ENCODE results near the gene CACNA1H.
A peak's percentile ranks its signal among the peaks of the same experiment; 100 is the strongest.
"Not testable (repeated sequence)": the region's sequence is repeated elsewhere in the genome, so short reads cannot be mapped to it uniquely, and the experiment has no call there.

CACNA1H gene

DNA sequence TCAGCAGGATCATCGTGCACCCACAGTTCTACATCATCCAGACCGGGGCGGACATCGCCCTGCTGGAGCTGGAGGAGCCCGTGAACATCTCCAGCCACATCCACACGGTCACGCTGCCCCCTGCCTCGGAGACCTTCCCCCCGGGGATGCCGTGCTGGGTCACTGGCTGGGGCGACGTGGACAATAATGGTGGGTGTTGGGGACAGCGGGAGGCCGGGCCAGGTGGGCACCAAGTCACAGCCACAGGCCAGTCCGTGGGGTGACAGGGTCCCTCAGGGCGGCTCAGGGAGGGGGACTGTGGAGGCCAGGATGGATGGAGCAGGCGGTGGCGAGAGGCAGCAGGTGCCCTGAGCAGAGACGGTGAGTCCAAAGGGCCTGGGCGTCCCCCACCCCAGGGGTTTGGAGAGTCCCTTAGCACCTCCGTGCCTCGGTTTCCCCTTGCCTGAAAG, 104.0 kb downstream of the CACNA1H start:
- Mint-ChIP-seq H3K4me3 (no peak overlapping the region), H3K9me3 (no peaks in the 10 kb centered on the region), H3K27ac (no peak overlapping the region), H3K4me1 (peaks cover 12% of the 10 kb centered on the region), H3K27me3 (peaks cover 39% of the 10 kb centered on the region)
- no peak for DNase-seq
- ATAC-seq: no peak

DNA sequence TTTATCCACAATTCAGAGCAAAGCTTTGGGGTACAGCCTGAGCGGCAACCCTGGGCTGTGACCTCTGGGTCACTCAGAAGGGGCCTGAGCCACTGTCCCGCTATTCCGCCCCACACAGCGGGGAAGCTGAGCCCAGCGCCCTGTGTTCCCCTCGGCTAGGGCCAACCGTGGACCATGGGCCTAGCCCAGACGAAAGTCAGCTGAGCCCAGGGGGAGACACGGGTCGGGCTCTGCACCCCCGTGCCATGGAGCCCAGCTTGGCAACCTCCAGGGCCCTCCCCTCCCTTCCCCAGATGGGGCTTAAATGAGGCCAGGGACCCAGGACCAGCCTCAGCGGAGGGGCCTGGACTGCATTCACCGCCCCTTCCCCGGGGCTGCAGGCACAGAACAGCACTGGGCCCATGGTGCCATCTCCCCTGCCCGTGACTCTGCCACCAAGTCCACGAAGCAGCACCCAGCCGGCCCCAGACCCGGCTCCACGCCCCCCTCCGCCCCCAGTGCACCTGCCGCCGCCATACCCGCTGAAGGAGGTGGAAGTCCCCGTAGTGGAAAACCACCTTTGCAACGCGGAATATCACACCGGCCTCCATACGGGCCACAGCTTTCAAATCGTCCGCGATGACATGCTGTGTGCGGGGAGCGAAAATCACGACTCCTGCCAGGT, 104.8 kb downstream of the CACNA1H start:
- Mint-ChIP-seq H3K4me1 (peaks cover 12% of the 10 kb centered on the region), H3K9me3 (no peaks in the 10 kb centered on the region), H3K27me3 (peaks cover 47% of the 10 kb centered on the region), H3K27ac (no peak overlapping the region), H3K4me3 (no peak overlapping the region)
- ATAC-seq (no peak), DNase-seq (no peak)

DNA sequence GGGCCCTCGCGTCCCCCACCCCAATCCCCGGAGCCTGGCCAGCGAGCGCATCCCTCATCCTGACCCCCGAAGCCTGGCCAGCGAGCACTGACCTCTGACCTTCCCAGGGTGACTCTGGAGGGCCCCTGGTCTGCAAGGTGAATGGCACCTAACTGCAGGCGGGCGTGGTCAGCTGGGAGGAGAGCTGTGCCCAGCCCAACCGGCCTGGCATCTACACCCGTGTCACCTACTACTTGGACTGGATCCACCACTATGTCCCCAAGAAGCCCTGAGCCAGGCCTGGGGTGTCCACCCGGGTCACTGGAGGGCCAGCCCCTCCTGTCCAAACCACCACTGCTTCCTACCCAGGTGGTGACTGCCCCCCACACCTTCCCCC, 105.3 kb downstream of the CACNA1H start:
- Mint-ChIP-seq H3K4me3 (peak overlapping the region in 1 of 2 donors; percentile 31), H3K4me1 (peaks cover 12% of the 10 kb centered on the region), H3K27ac (no peak overlapping the region), H3K9me3 (no peaks in the 10 kb centered on the region), H3K27me3 (peaks cover 49% of the 10 kb centered on the region)
- DNase-seq (no peak), ATAC-seq (peak; percentile 26)

GRCh38 chr16:1258906-1259759, 106.2 kb downstream of the CACNA1H start:
- H3K27ac Mint-ChIP-seq: no peak overlapping the region
- peak overlapping the region; percentile 23 to 74 for H3K4me3 Mint-ChIP-seq
- ATAC-seq (no peak), DNase-seq (no peak)
- H3K9me3 Mint-ChIP-seq: peaks cover under 1 to 2% of the 10 kb centered on the region in 2 donors
- H3K4me1 Mint-ChIP-seq: peaks cover 12% of the 10 kb centered on the region
- peaks cover 49% of the 10 kb centered on the region for H3K27me3 Mint-ChIP-seq

GRCh38 chr16:1259760-1260068, 106.8 kb downstream of the CACNA1H start:
- Mint-ChIP-seq H3K4me1 (peaks cover 12% of the 10 kb centered on the region), H3K27ac (no peak overlapping the region), H3K9me3 (peaks cover 6 to 8% of the 10 kb centered on the region in 2 donors), H3K27me3 (peaks cover 49% of the 10 kb centered on the region), H3K4me3 (no peak overlapping the region)
- ATAC-seq (no peak), DNase-seq (no peak)

DNA sequence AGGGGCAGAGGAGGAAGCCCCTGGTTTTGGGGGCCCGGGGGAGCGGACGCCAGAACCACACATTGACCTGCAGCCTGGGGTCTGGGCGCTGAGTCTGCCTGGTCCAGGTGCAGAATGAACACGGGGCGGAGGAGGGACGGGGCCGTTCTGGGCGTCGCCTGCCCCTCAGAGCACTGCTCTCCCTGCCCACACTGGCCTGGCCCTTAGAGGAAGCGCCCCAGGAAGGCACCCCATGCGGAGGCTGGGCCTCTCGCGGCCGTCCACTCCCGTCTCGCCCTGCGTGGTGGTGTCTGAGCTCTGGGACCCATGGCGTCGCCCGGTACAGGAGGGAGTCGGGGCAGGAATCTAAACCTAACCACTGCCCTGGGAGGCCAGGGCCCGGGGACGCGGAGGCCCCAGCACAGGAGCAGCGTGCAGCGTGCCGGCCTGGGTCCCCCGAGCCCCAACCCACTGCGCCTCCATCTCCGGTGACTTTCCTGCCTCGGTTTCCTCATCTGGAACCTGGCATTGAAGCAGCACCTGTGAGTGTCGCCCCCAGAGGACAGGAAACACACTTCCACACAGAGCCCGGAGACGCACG, 107.3 kb downstream of the CACNA1H start:
- H3K4me1 Mint-ChIP-seq: peaks cover 12% of the 10 kb centered on the region
- H3K4me3 Mint-ChIP-seq: peak overlapping the region in 1 of 2 donors; percentile 57
- no peak for ATAC-seq
- H3K9me3 Mint-ChIP-seq: peaks cover 9 to 11% of the 10 kb centered on the region in 2 donors
- peaks cover 49% of the 10 kb centered on the region for H3K27me3 Mint-ChIP-seq
- H3K27ac Mint-ChIP-seq: no peak overlapping the region
- DNase-seq: no peak

GRCh38 chr16:1261131-1261892, 108.4 kb downstream of the CACNA1H start:
- Mint-ChIP-seq H3K9me3 (peaks cover 9 to 11% of the 10 kb centered on the region in 2 donors), H3K27me3 (peaks cover 49% of the 10 kb centered on the region), H3K4me1 (peaks cover 12% of the 10 kb centered on the region), H3K27ac (no peak overlapping the region), H3K4me3 (peak overlapping the region in 1 of 2 donors; percentile 57)
- ATAC-seq (no peak), DNase-seq (no peak)

DNA sequence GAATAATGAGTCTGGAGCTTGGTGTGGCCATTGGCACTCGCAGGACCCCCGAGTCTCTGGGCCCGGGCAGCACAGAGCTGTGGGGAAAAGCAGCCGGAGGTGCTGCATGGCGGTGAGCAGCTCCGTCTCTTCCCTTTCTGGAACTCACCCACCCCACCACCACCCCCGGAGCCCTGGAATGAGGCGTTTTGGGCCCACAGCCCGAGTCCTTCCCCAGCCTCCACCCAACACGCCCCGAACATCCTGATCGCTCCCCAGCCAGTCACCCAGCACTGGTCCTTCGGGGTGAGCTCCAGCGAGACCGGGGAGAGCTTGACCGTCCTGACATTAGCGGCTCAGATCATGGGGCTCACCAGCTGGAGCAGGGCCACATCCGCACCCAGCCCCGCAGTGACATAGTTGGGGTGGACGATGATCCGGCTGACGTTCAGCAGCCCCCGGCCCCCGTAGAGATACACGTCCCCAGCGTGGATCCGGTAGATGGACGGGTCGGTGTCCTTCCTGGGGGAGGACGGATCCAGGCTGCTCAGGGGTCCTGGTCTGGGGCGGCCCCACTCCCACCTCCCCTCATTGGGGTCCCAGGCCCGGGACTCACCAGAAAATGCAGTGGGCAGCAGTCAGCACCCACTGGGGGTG, 109.4 kb downstream of the CACNA1H start:
- H3K27ac Mint-ChIP-seq: no peak overlapping the region
- peaks cover 12% of the 10 kb centered on the region for H3K4me1 Mint-ChIP-seq
- no peak overlapping the region for H3K4me3 Mint-ChIP-seq
- no peak for DNase-seq
- no peak for ATAC-seq
- peaks cover 49% of the 10 kb centered on the region for H3K27me3 Mint-ChIP-seq
- H3K9me3 Mint-ChIP-seq: peaks cover 9 to 11% of the 10 kb centered on the region in 2 donors

DNA sequence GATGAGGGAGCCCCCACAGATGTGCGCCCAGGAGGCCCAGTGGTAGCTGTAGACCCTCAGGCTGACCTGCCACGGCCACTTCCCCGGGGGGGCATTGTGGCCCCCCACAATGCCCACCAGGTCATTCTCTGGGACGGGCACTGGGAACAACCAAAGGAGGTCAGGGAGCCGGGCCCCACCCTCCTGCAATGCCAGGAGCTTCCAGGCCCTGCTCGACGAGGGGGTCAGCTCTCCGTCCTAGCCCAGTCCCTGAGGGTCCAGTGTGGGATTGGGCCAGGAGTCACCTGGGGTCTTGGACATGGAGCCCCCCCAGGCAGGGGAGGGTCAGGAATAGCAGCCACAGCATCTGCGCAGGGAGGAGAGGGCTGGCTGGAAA, 109.9 kb downstream of the CACNA1H start:
- H3K9me3 Mint-ChIP-seq: peaks cover 9 to 11% of the 10 kb centered on the region in 2 donors
- no peak overlapping the region for H3K27ac Mint-ChIP-seq
- no peak for DNase-seq
- H3K27me3 Mint-ChIP-seq: peaks cover 49% of the 10 kb centered on the region
- H3K4me1 Mint-ChIP-seq: peaks cover 12% of the 10 kb centered on the region
- no peak overlapping the region for H3K4me3 Mint-ChIP-seq
- ATAC-seq: no peak

DNA sequence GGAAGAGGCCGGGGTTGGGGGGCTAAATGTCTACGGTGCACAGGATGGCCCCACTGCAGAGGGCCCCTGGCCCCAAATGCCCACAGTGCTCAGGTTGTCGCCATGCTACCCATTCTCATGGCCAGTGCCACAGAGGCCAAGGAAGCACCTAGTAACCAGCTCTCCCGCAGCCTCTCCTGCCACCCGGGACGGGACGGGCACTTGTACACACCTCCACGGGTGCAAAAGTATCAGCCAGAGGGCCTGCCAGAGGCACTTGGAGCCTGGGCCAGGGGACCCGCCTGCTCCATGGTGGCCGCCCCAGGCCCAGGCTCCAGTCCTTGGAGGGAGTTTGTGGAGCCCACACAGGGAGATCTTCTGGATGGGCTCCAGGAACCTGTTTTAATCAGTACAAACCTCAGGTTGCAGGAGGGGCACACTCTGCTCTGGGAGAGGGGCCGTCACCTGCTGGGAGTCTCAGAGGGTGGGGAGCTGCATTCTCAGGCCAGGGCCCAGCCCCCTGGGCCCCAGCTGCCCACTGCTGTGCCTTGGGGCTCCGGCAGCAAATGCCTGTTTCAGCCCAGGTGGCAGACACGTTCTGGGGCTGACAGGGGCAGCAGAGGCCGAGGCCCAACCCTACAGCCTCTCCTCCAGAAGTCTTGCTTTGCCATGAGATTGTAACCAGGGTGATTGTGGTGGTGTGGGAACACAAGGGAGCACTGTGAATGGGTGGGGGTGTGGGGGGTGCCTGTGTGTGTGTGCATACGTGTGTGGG, 110.9 kb downstream of the CACNA1H start:
- DNase-seq: no peak
- no peak overlapping the region for H3K27ac Mint-ChIP-seq
- peaks cover 9 to 11% of the 10 kb centered on the region in 2 donors for H3K9me3 Mint-ChIP-seq
- no peak for ATAC-seq
- peaks cover 10% of the 10 kb centered on the region for H3K4me1 Mint-ChIP-seq
- peaks cover 41% of the 10 kb centered on the region for H3K27me3 Mint-ChIP-seq
- H3K4me3 Mint-ChIP-seq: no peak overlapping the region

GRCh38 chr16:1264345-1265089, 111.6 kb downstream of the CACNA1H start:
- H3K4me3 Mint-ChIP-seq: no peak overlapping the region
- H3K4me1 Mint-ChIP-seq: peaks cover 4% of the 10 kb centered on the region
- peaks cover 34% of the 10 kb centered on the region for H3K27me3 Mint-ChIP-seq
- ATAC-seq (no peak), DNase-seq (no peak)
- H3K9me3 Mint-ChIP-seq: peaks cover 9 to 11% of the 10 kb centered on the region in 2 donors
- H3K27ac Mint-ChIP-seq: no peak overlapping the region

- peaks cover 4% of the 10 kb centered on the region for H3K4me1 Mint-ChIP-seq
- peak overlapping the region in 1 of 2 donors; percentile 42 for H3K27ac Mint-ChIP-seq
- peaks cover 27% of the 10 kb centered on the region for H3K27me3 Mint-ChIP-seq
- no peak overlapping the region for H3K4me3 Mint-ChIP-seq
- peaks cover 9 to 11% of the 10 kb centered on the region in 2 donors for H3K9me3 Mint-ChIP-seq
- DNase-seq (no peak), ATAC-seq (no peak)
Observed at GRCh38 chr16:1265090-1265630, 112.3 kb downstream of the CACNA1H start.

GRCh38 chr16:1265826-1266225, 112.9 kb downstream of the CACNA1H start:
- Mint-ChIP-seq H3K9me3 (peaks cover 9 to 11% of the 10 kb centered on the region in 2 donors), H3K4me3 (no peak overlapping the region), H3K4me1 (peaks cover under 1% of the 10 kb centered on the region), H3K27me3 (peaks cover 21% of the 10 kb centered on the region), H3K27ac (no peak overlapping the region)
- ATAC-seq: no peak
- DNase-seq: no peak

DNA sequence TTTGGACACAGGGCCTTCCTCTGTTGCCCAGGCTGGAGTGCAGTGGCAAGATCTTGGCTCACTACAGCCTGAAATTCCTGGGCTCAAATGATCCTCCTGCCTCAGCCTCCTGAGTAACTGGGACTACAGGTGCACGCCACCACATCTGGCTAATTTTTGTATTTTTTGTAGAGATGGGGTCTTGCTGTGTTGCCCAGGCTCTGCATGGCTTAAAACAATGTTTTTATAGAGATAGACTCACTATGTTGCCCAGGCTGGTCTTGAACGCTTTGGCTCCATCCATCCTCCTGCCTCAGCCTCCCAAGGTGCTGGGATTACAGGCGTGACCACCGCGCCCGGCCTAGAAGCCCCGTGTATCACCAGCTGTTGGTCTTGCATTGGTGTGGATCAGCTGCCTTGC, 116.5 kb downstream of the CACNA1H start:
- not testable (repeated sequence) for H3K4me3 Mint-ChIP-seq, DNase-seq, H3K27ac Mint-ChIP-seq

More for the DNA sequence above, 116.5 kb downstream of the CACNA1H start:
- not testable (repeated sequence) for H3K9me3 Mint-ChIP-seq, H3K4me1 Mint-ChIP-seq, ATAC-seq
- peaks cover 24% of the 10 kb centered on the region for H3K27me3 Mint-ChIP-seq

Data from stimulated activated naive CD8-positive, alpha-beta T cell treated with anti-CD3 and anti-CD28 coated beads, Interleukin-15, amount 100 ng/mL, for 72 hours (primary cell).